Omental fat pad (tissue), 4 donors: ENCODE measurements around the gene CNNM3. TPM values are rescaled to one million over a fixed set of nuclear protein-coding genes. Genes with fewer than 3 reads are reported as not detected.

Experiments used
- ATAC-seq: fragments of 150-250 bp; one replicate; pipeline ENCODE4 v1.9.1; 2016; ENCODE audit warnings: mild to moderate bottlenecking, moderate library complexity; ENCODE audit not compliant: low FRiP score
- DNase-seq: peaks from one replicate; pipeline ENCODE4 v3.0.0-alpha.2; 2019; ENCODE audit warnings: low spot score
- CTCF ChIP-seq, 3 donors: fragments of 450-650 bp; IDR thresholded peaks; one replicate each; pipeline ENCODE4 v1.5.1; 2016 to 2017; ENCODE audit warnings: antibody characterized with exemption in 3 of 3, mild to moderate bottlenecking in 3 of 3, moderate library complexity in 2 of 3
- small RNA-seq: library from RNA; depleted of rRNA; stranded (forward); fragments of <200 nt; gene quantifications from one replicate; pipeline ENCODE3, GENCODE V24; 2016
- total RNA-seq, 4 donors: library from RNA; depleted of rRNA; stranded (reverse); fragments of >200 nt; gene quantifications; one replicate each; pipeline ENCODE4 v1.1.0, GENCODE V29; 2016

Gene CNNM3
- total RNA-seq, 4 donors from 2014 or later: 5.9 to 11.0 (median 9.5) TPM

DNA sequence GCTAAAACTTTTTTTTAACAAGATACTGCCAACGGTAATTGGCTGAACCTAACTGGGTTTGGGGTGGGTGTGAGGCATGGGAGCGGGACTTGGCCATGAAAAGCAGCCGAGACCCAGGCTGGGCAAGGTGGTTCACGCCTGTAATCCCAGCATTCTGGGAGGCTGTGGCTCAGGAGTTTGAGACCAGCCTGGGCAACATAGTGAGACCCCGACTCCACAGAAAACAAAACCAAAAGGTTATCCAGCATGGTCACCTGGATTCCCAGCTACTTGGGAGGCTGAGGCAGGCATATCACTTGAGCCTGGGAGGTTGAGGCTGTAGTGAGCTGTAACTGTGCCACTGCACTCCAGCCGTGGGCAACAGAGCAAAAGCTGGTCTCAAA is 64.8 kb downstream of the CNNM3 start:
- ATAC-seq (no peak), DNase-seq (no peak)
- no peak for TF ChIP-seq CTCF (IDR thresholded peaks at IDR 0.05)

- no peak for DNase-seq
- ATAC-seq: peak; percentile 41
- no peak for TF ChIP-seq CTCF (IDR thresholded peaks at IDR 0.05)
Measured at GRCh38 chr2:96881349-96882195, 65.5 kb downstream of the CNNM3 start.

DNA sequence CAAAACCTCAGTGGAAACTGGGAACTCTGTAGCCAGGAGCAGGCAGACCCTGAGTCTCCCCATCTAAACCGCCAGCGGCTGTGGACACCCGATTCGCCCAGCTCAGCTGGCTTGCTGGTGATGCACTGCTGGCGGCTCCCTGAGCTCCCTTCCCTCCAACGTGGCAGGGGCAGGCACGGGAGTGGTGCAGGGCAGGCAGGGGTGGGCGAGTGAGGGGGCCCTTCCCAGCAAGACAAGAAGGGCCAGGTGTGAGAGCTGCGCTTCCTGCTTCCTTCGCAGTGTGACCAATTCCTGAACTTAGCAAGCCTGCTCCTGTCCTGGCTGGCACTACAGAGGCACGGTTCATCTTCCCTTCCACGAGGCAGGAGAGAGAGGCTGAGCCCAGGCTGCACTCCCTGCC is 66.2 kb downstream of the CNNM3 start:
- TF ChIP-seq CTCF (IDR thresholded peaks at IDR 0.05): no peak
- DNase-seq: no peak
- ATAC-seq: no peak

- DNase-seq (no peak), ATAC-seq (no peak)
- TF ChIP-seq CTCF (IDR thresholded peaks at IDR 0.05): no peak
Measured at GRCh38 chr2:96882906-96883305, 66.8 kb downstream of the CNNM3 start.

DNA sequence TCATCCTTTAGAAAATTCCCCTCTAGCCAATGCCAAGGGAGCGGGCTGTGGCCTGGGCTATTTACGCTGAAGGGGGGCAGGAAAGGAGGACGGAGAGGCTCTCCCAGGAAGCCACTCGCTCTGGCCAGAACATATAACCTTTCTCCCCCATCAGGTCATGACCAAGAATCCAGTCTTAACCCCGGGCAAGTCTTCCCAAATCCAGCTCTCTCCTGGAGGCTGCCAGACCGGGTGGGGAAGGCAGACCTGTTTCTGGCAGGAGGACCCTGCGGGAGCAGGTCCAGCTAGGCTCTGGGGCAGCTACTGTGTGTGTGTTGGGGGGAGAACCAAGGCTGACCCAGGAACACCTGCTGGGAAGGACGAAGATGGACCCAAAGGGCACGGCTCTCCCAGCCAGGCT is 67.2 kb downstream of the CNNM3 start:
- ATAC-seq (no peak), DNase-seq (no peak)
- TF ChIP-seq CTCF (IDR thresholded peaks at IDR 0.05): no peak

Small RNAs within 50 kb of the gene (small RNA-seq; reads per million reads assigned to genes)
- 0.90 reads per million for gene MIR3127

Other genes starting within 250 kb of the CNNM3 start
- gene KANSL3, start 178.0 kb upstream of the CNNM3 start, total RNA-seq: 10 to 100 TPM; 35.7 to 48.4 (median 39.0) TPM
- not detected for gene FER1L5, start 173.5 kb upstream of the CNNM3 start, total RNA-seq
- 10 to 100 TPM in 3 of 4 donors, 1 to 10 TPM in 1; 9.1 to 16.8 (median 11.5) TPM for gene LMAN2L, start 76.2 kb upstream of the CNNM3 start, total RNA-seq
- gene CNNM4, start 55.4 kb upstream of the CNNM3 start, total RNA-seq: 1 to 10 TPM; 3.6 to 5.6 (median 3.7) TPM
- gene ANKRD23, start 27.8 kb downstream of the CNNM3 start, total RNA-seq: 1 to 10 TPM; 1.4 to 4.4 (median 1.8) TPM
- 10 to 100 TPM in 2 of 4 donors, 1 to 10 TPM in 2; 6.6 to 15.3 (median 10.3) TPM for gene ANKRD39, start 41.7 kb downstream of the CNNM3 start, total RNA-seq
- gene SEMA4C, start 53.8 kb downstream of the CNNM3 start, total RNA-seq: 10 to 100 TPM; 19.7 to 40.4 (median 26.9) TPM
- gene FAM178B, start 170.3 kb downstream of the CNNM3 start, total RNA-seq: 1 to 10 TPM in 2 of 4 donors, under 1 TPM in 1, not detected in 1; 0.74 to 3.3 (median 1.4) TPM